T-helper 2 cell (primary cell): Measurements from ENCODE around the gene FYN.
A peak's percentile ranks its signal among the peaks of the same experiment; 100 is the strongest.

Source experiments
- DNase-seq, 5 experiments: peaks; one replicate each; pipeline versions ENCODE4 v3.0.0 to v3.0.0-alpha.2; 2012 to 2022

Gene FYN

DNA sequence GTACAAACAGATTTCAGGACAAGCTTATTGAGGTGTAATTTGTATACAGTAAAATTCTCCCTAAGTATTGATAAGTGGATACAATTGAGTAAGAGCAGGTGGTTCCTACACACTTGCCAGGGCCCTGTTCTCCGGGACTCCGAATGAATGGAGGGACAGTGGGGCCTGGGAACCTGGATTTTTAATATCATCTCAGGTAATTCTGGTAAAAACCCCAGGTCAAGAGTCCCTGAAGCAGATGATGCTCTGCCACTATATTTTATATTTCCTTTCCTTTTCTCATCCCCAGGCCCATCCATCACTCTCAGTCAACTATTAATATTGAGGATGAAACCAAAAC, 104.9 kb downstream of the FYN start:
- no peak for DNase-seq

DNA sequence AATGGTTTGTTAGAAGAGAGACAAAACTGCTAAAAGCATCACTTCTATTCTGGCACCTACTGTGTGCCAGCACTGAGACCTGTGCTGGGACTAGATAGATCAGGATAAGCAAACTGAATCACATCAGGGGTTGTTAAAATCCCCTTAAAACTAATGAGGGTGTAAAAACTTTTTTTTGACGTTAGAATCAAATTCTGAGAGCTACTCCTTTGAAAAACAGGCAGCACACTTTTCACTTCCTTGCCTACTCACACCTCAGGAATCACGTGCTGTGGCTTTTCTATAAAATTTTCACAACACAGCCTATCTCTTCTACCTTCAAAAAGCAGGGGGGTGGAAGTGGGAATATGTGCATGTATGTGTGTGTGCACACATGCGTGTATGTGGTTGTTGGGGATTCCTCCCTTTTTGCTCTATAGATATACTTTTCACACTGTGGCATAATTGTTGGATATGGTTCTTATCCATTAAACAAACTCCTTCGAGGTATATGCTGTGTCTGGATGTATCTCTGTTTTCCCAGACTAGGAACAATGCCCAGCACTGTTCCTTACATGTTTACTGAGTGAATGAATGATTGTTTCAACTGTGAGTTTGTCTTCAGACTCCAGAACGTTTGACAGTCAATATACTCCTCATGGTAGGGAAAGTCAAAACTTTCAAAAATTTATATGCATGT, 105.4 kb downstream of the FYN start:
- DNase-seq: peak in 2 of 5 experiments; percentile 63 to 76

GRCh38 chr6:111766201-111766857, 106.9 kb downstream of the FYN start:
- DNase-seq: no peak

DNA sequence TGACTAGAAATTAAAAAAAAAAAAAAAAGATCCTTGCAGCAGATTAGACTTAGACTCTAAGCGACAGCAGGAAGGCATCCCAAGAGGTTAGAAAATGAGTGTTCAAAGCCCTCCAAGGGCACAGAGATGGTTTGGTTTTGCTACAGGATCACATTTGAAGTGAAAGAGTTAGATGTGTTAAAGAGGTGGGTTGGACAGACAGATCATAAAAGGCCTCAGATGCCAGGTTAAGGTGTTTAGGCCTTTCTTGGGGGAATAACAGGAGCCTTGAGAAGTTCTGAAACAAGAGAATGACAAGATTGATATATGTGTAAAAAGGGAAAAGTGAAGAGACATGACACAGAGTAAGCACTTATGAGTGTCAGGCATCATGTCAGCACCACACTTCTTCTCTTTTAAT, 107.5 kb downstream of the FYN start:
- peak in 1 of 5 experiments; percentile 80 for DNase-seq

- DNase-seq: peak in 3 of 5 experiments; percentile 43 to 89 (median 86)
These were observed 108.7 kb downstream of the FYN start for GRCh38 chr6:111764238-111765175.

GRCh38 chr6:111763381-111763780, 109.9 kb downstream of the FYN start:
- no peak for DNase-seq

DNA sequence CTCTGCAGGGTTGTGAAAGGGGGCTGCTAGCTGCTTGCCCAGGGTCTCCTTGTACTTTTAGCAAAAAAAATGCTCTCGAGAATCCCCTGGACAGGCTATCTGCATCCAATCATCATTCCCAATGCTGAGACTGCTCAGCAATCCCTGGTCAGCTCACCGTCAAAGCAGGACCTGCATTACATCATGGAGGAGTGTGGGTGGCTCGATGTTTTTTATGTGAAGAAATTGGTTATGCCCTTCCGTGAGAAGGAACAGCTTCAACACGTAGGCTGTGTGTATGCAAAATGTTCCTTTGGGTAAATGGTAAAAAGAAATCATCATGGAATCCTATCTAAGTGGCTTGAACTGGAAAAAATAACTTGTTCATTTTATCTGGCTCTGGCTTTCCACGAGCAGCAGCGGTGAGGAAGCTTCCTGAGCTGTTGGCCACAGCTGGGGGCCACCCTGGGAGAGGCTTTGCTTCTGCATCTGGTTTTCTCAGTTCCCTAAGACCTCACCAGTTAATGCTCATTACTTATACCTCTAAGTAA, 111.4 kb downstream of the FYN start:
- peak in 1 of 5 experiments; percentile 58 for DNase-seq

DNA sequence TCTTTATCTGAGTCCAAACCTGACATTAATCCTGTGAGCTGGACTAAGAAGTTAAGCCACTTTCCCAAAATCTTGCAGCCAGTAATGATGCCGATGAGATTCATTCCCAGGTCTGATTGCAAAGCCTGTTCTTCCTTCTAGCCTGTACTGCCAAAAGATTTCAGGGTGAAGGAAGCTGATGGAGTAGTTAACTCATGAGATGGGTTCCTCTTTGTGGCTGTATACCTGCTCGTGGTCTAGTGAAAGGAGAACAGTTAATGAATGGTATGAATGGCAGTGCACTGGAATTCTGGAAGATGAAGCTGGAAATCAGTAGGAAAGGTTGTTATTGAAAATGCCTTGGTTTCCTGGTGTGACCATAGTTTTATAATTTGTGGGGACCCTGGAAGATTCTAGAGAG, 112.0 kb downstream of the FYN start:
- DNase-seq: no peak

DNA sequence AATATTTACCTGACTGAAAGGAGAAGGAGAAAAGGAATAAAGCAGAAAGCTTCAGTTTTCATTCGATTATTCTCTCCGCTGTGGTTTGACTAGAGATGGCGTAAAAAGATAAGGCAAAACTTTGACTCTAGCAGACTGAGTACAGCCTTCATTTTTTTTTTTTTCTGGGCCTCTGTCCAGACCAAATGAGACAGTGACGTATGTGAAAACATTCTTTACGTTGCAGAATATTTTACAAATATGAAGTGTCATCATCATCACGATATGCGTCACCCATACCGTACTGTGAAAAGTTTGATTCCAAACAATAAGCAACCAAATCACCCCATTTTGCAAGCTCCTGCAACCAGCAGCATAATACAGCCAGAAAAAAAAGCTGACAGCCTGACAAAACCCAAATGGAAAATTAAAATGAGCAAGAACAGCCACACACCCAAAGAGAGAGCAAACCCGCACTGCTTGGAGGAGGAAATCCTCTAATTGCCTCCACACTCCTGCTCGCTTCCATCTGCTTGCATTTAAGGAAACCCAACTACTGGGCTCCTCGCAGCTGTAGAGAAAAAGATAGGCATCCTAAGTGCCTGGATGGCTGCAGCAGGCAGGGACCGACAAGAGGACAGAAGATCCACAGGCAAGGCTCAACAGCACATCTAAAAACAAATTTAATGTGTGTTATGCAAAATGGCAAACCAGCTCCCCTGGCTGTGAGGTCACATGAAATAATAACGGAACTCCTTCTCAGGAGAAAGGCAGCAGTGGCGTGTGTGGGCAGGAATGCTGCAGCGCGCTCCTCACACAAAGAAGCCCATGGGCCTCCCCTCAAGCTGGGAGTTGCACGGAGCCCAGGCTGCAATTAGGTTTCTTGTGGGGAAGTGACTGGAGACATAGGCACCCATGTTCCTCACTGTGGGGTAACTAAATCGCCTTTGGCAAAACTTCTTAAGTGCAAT, 113.1 kb downstream of the FYN start:
- peak in 3 of 5 experiments; percentile 23 to 92 (median 90) for DNase-seq

DNA sequence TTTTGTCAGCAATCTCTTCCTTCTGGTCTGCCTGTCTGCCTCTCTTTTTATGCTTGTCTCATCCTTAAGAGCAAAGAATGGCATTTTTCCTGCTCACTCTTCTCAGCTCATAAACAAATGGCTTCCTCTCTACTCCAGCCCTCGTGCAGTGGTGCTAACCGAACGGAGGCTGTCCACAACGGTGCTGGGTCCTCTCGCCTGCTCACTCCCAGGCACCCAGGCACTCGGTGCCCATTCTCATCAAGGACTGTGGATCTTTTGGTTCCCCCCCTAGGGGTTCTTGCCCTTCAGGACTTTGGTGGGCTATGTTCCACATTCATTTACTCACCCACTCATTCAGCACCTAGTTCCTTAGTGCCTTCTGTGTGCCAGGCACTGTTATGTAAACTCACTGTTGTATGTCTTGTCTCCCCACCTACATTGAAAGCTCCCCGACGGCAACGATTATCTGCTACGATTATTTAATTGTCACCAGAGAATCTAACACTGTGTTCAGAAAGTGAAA, 113.9 kb downstream of the FYN start:
- DNase-seq: peak in 1 of 5 experiments; percentile 36

DNA sequence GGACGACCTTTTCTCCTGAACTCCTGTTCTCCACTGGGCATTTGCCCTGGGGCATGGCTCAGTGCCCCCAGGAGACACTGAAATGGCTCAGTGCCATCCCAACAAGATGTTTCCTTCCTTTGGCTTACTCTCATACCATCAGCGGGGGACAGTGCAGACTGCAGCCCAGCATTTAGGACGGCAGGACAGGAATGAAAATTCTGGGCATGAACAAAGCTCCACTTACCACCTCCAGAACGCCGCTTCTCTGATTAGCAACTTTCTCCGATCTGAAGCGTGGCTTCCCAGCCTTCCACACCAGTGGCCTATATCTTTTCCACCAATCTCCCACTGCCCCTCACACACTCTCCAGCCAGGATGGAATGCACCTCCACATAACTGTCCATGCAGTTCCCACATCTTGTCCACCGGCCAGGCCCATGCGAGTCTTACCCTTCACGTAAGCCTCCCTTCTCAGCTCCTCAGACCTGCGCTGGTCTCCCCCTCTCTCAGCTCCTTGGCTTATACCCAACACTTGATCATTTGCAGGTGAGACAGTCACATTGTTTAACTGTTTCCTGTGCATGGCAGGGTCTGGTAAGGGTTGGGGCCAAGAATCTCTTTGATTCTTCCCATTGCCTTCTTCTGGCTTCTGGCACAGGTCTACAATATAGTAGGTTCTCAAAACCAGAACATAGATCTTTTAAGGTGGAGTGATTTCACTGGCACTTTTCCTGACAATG, 114.5 kb downstream of the FYN start:
- DNase-seq: peak in 2 of 5 experiments; percentile 54 to 66

DNA sequence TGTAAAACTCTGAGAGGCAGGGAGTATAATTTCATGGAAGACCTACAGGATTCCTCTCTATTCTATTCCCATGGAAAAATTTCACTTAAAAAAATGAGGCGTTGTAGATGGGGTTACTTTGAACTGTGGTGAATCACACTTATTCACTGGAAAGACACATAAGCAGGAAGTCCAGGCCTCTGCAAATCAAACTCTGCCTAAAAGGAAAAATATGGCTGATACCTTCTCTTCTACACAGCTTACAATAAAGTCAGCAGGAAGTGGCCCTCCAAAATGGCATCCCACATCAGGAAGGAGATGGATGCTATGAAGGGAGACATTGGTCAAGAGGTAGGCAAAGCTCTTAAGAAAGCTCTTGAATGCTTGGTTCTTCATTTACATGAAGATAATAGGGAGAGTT, 115.9 kb downstream of the FYN start:
- DNase-seq: peak in 2 of 5 experiments; percentile 64 to 68

DNA sequence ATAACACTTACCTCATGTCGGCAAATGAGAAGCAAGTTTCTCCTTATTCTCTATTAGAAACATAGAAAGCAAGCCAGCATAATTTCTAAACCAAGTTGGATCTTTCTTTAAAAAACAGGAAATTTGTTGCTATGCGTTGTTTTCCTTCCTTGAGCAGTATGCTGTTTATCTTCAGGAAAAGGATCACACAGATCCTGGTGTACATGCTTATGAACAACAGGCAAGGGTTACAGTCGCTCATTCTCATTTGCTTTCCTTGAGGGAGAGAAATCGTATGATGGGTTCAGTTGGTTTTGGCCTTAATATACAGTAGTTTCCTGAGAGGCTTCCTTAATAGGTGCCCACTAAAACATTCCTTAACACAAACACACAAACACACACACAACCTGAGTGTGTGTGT, 118.8 kb downstream of the FYN start:
- no peak for DNase-seq

- peak in 1 of 5 experiments; percentile 69 for DNase-seq
These were observed 119.7 kb downstream of the FYN start for GRCh38 chr6:111753573-111753972.

- no peak for DNase-seq
These were observed 120.8 kb downstream of the FYN start for GRCh38 chr6:111752476-111752875.

- DNase-seq: peak in 3 of 5 experiments; percentile 45 to 95 (median 78)
These were observed 122.2 kb downstream of the FYN start for GRCh38 chr6:111750753-111751673.

- no peak for DNase-seq
These were observed 123.1 kb downstream of the FYN start for GRCh38 chr6:111750153-111750552.

GRCh38 chr6:111748231-111748647, 125.0 kb downstream of the FYN start:
- DNase-seq: no peak

- no peak for DNase-seq
These were observed 125.4 kb downstream of the FYN start for GRCh38 chr6:111747829-111748228.

DNA sequence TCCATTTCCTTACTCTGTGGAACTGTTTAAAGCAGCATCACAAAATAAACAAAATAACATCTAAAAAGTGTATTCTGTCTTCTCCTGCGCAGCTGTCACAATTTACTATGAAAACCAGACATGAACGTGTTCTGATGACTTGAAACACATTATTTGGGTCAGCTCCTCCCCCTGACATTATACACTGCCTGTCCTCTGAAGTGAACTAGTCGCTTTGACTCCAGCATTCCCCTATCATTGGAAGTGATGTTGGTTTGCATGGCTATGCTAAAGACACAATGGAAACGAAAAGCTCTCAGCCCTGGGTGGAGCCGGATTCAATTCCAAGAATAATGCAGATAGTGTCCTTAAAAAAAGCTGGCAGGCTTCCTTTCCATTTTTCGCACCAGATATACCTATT, 125.9 kb downstream of the FYN start:
- DNase-seq: peak in 1 of 5 experiments; percentile 58
